HCT116 (cell line): ENCODE measurements around the gene CPNE7. TPM values are rescaled to one million over a fixed set of nuclear protein-coding genes. Genes with fewer than 3 reads are reported as not detected.
"Not testable (repeated sequence)": the region's sequence is repeated elsewhere in the genome, so short reads cannot be mapped to it uniquely, and the experiment has no call there.

Source experiments
- ATAC-seq: fragments of 200-7000 bp; cut with Tn5 transposase; 2 replicates; pipeline ENCODE4 v1.9.1; 2020; ENCODE audit warnings: mild to moderate bottlenecking, moderate library complexity
- BruUV-seq: library from RNA; stranded (reverse); fragments of 400-500 nt; replicated peaks from 2 replicates; lab custom pipeline; 2021; lab: Mats Ljungman, UMichigan
- CTCF ChIA-PET: fragments of 300-600 bp; sonication (Branson Sonifier 250); formaldehyde crosslinking; loops from one replicate; lab custom pipeline; 2021; ENCODE audit warnings: antibody characterized with exemption; lab: Charles Lee
- POLR2A ChIA-PET: fragments of 300-600, 350-600 bp; sonication (Branson Sonifier 250); formaldehyde crosslinking; loops from one replicate; lab custom pipeline; 2021; ENCODE audit warnings: antibody characterized with exemption; lab: Charles Lee
- RAD21 ChIA-PET, 2 experiments: fragments of 300-600 bp; sonication (Branson Sonifier 250); formaldehyde crosslinking; loops; one replicate each; lab custom pipeline; 2023; ENCODE audit warnings: low total read pairs in 2 of 2; ENCODE audit not compliant: uncharacterized antibody in 2 of 2, unreplicated experiment in 2 of 2, low non-redundant PET in 1 of 2; lab: Charles Lee
- DNase-seq: peaks from one replicate; pipeline ENCODE4 v3.0.0-alpha.2; 2010; ENCODE audit warnings: low read depth, low spot score
- H2AFZ ChIP-seq: fragments of 200-600 bp; shearing (Covaris generic), sonication (generic); 2 replicates; pipeline ENCODE4 v1.6.1; 2017; ENCODE audit warnings: low read depth, mixed run types, mixed read lengths, antibody characterized with exemption, low read length; ENCODE audit not compliant: poor library complexity, severe bottlenecking
- H3K27ac ChIP-seq: 2 replicates; pipeline ENCODE4 v1.5.1; 2012; ENCODE audit warnings: low read depth, low read length
- H3K27me3 ChIP-seq: fragments of 200-600 bp; sonication (generic); 2 replicates; pipeline ENCODE4 v1.6.1; 2016; ENCODE audit warnings: mixed run types, low read length, mixed read lengths; ENCODE audit not compliant: insufficient read depth
- H3K36me3 ChIP-seq, 2 experiments: fragments of 200-500 bp in 1 of 2; fragments of 200-600 bp in 1 of 2; sonication (Bioruptor generic) in 1 of 2; sonication (generic) in 1 of 2; 2 replicates each; pipeline versions ENCODE4 v1.5.1 to v1.6.1; 2014 to 2016; ENCODE audit warnings: low read length in 2 of 2, inconsistent platforms in 1 of 2, mixed read lengths in 1 of 2, mixed run types in 1 of 2; ENCODE audit not compliant: insufficient read depth in 2 of 2, control insufficient read depth in 1 of 2
- H3K4me1 ChIP-seq, 2 experiments: fragments of 200-600 bp in 1 of 2; sonication (generic) in 1 of 2; 2 replicates each; pipeline versions ENCODE4 v1.5.1 to v1.6.1; 2012 to 2017; ENCODE audit warnings: low read length in 2 of 2, inconsistent platforms in 1 of 2, mild to moderate bottlenecking in 1 of 2, mixed read lengths in 1 of 2, mixed run types in 1 of 2, moderate library complexity in 1 of 2; ENCODE audit not compliant: insufficient read depth in 2 of 2, control insufficient read depth in 1 of 2
- H3K4me2 ChIP-seq: fragments of 200-600 bp; sonication (generic); 2 replicates; pipeline ENCODE4 v1.6.1; 2017; ENCODE audit warnings: mixed run types, low read length, mixed read lengths
- H3K4me3 ChIP-seq, 2 experiments: fragments of 200-600 bp in 1 of 2; sonication (generic) in 1 of 2; replicated peaks in 1 of 2; 2 replicates each; pipeline ENCODE4 v1.5.1; 2011 to 2016; ENCODE audit warnings: low read length in 2 of 2, control low read depth in 1 of 2, low read depth in 1 of 2, mild to moderate bottlenecking in 1 of 2, mixed read lengths in 1 of 2, mixed run types in 1 of 2
- H3K79me2 ChIP-seq: fragments of 200-600 bp; sonication (generic); 2 replicates; pipeline ENCODE4 v1.6.1; 2017; ENCODE audit warnings: mild to moderate bottlenecking, mixed run types, low read length, moderate library complexity, mixed read lengths; ENCODE audit not compliant: insufficient read depth
- H3K9ac ChIP-seq: fragments of 200-600 bp; sonication (generic); 2 replicates; pipeline ENCODE4 v1.6.1; 2016; ENCODE audit warnings: low read length, mixed read lengths
- H3K9me2 ChIP-seq: fragments of 200-600 bp; sonication (generic), shearing (Covaris generic); 2 replicates; pipeline ENCODE4 v1.6.1; 2017; ENCODE audit warnings: mixed run types, mild to moderate bottlenecking, moderate library complexity; ENCODE audit not compliant: insufficient read depth
- H3K9me3 ChIP-seq, 2 experiments: fragments of 200-500 bp in 1 of 2; fragments of 200-600 bp in 1 of 2; sonication (Bioruptor generic) in 1 of 2; sonication (generic) in 1 of 2; 2 replicates each; pipeline ENCODE4 v1.6.1; 2014 to 2017; ENCODE audit warnings: low read length in 2 of 2, mixed read lengths in 2 of 2, inconsistent platforms in 1 of 2, low read depth in 1 of 2, mild to moderate bottlenecking in 1 of 2, mixed run types in 1 of 2, moderate library complexity in 1 of 2; ENCODE audit not compliant: control insufficient read depth in 1 of 2, insufficient read depth in 1 of 2
- H4K20me1 ChIP-seq: fragments of 200-600 bp; sonication (generic), shearing (Covaris generic); 2 replicates; pipeline ENCODE4 v1.6.1; 2017; ENCODE audit warnings: mixed run types, mild to moderate bottlenecking, moderate library complexity; ENCODE audit not compliant: insufficient read depth
- CBX3 ChIP-seq: IDR thresholded peaks from 2 replicates; pipeline ENCODE4 v1.6.1; 2012; ENCODE audit warnings: low read depth
- ELF1 ChIP-seq: IDR thresholded peaks from 2 replicates; pipeline ENCODE4 v1.6.1; 2012; ENCODE audit warnings: low read depth, borderline replicate concordance
- JUND ChIP-seq: IDR thresholded peaks from 2 replicates; pipeline ENCODE4 v1.6.1; 2012
- POLR2AphosphoS5 ChIP-seq: IDR thresholded peaks from 2 replicates; pipeline ENCODE4 v1.6.1; 2011; ENCODE audit warnings: mild to moderate bottlenecking, low read depth, low read length, moderate library complexity
- RAD21 ChIP-seq: IDR thresholded peaks from 2 replicates; pipeline ENCODE4 v1.6.1; 2012; ENCODE audit warnings: low read depth, mild to moderate bottlenecking
- SIN3A ChIP-seq: IDR thresholded peaks from 2 replicates; pipeline ENCODE4 v1.6.1; 2012; ENCODE audit warnings: low read depth
- intact Hi-C: fragments of 100-400 bp; cut with micrococcal nuclease; formaldehyde crosslinking; loops from 2 replicates; pipeline ENCODE4 v1.10.0; 2022
- total RNA-seq: library from RNA; stranded (reverse); gene quantifications from one replicate; pipeline ENCODE4 v1.2.1, GENCODE V29; 2021; ENCODE audit not compliant: unreplicated experiment

CPNE7 gene
- total RNA-seq, 1 experiment from 2014 or later: 201 TPM

DNA sequence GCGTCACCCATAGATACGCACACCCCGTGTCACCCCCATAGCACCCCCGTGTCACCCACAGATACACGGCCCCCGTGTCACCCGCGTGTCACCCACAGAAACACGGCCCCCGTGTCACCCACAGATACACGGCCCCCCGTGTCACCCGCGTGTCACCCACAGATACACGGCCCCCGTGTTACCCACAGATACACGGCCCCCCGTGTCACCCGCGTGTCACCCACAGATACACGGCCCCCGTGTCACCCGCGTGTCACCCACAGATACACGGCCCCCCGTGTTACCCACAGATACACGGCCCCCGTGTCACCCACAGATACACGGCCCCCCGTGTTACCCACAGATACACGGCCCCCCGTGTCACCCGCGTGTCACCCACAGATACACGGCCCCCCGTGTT is 12.1 kb downstream of the CPNE7 start:
- H3K4me2 ChIP-seq, ATAC-seq, POLR2A ChIA-PET, H3K4me3 ChIP-seq, CTCF ChIA-PET, intact Hi-C loops, H3K9me3 ChIP-seq, H4K20me1 ChIP-seq, H3K27ac ChIP-seq, DNase-seq, H3K27me3 ChIP-seq, H3K9ac ChIP-seq, BruUV-seq, H3K9me2 ChIP-seq, RAD21 ChIA-PET, H2AFZ ChIP-seq: not testable (repeated sequence)
- Histone ChIP-seq H3K36me3 (peaks cover 16 to 57% of the 10 kb centered on the region in 2 experiments), H3K79me2 (peaks cover 16% of the 10 kb centered on the region; the same call in 1 of the 2 replicates), H3K4me1 (peaks cover 4 to 18% of the 10 kb centered on the region in 2 experiments; a peak in 3 of 4 replicates)

- no TSS peak for BruUV-seq
- intact Hi-C loops: no loop called here
- Histone ChIP-seq H3K27ac (no peak overlapping the region; the same call in 1 of the 2 replicates), H3K4me1 (peaks cover 4 to 17% of the 10 kb centered on the region in 2 experiments; a peak in 3 of 4 replicates)
- POLR2A ChIA-PET: no interaction called here
- TF ChIP-seq ELF1: no peak
- TF ChIP-seq JUND: no peak
- no peak for TF ChIP-seq CBX3
- no peak for TF ChIP-seq SIN3A
- no peak for TF ChIP-seq POLR2AphosphoS5
- TF ChIP-seq RAD21: no peak
- TF ChIP-seq, all 23 proteins: peak for 0
- Histone ChIP-seq H3K4me3 (no peak overlapping the region), H3K27me3 (no peaks in the 10 kb centered on the region), H3K79me2 (peaks cover 7% of the 10 kb centered on the region; the same call in 1 of the 2 replicates), H3K9ac (no peak overlapping the region), H3K36me3 (peaks cover 16 to 48% of the 10 kb centered on the region in 2 experiments), H2AFZ (no peak overlapping the region), H3K9me3 (no peaks in the 10 kb centered on the region; a peak in 1 of 4 replicates), H3K9me2 (no peaks in the 10 kb centered on the region), H4K20me1 (no peaks in the 10 kb centered on the region; the same call in 1 of the 2 replicates), H3K4me2 (no peak overlapping the region)
- ChIA-PET RAD21 (no interaction called here), CTCF (interaction anchor here (0.9 to 1.2 kb wide), 2 partner anchors 11 to 23 kb away, joined by 3 read pairs; no protein-coding TSS in a partner anchor)
- ATAC-seq (no peak), DNase-seq (no peak)
Measured at GRCh38 chr16:89588413-89589109, 13.0 kb downstream of the CPNE7 start.
